ENCODE data around the gene PAPPA. TPM values are rescaled to one million over a fixed set of nuclear protein-coding genes. Genes with fewer than 3 reads are reported as not detected.

Gene PAPPA
- total RNA-seq, 1 experiment from 2014 or later = 0.17 TPM

- H4K5ac ChIP-seq (ENCODE audit: insufficient read length, low read depth, low read length) = no peak overlapping the region
- TF ChIP-seq CTCF (conservative IDR thresholded peaks at IDR 0.05) = no peak
- no peaks in the 10 kb centered on the region for H3K4me1 ChIP-seq (ENCODE audit: insufficient read depth, low read length)
- H3K4ac ChIP-seq (ENCODE audit: low read depth, low read length) = no peak overlapping the region
- H3K4me3 Mint-ChIP-seq = no peak overlapping the region
- peaks cover 4% of the 10 kb centered on the region for H3K27me3 Mint-ChIP-seq (ENCODE audit: low read depth)
- no peak overlapping the region for H2AK5ac ChIP-seq (ENCODE audit: insufficient read length, low read length)
- H3K18ac ChIP-seq (ENCODE audit: insufficient read length, low read depth, low read length) = no peak overlapping the region
- no peak overlapping the region for H2BK5ac ChIP-seq (ENCODE audit: insufficient read length, low read length)
- H3K14ac ChIP-seq (ENCODE audit: insufficient read depth, low read length) = no peak overlapping the region
- no peak overlapping the region for H3K27ac ChIP-seq (ENCODE audit: insufficient read length, low read depth, low read length)
- H3K23me2 ChIP-seq (ENCODE audit: insufficient read length, low read depth, low read length, poor library complexity, severe bottlenecking) = no peaks in the 10 kb centered on the region
- no peaks in the 10 kb centered on the region for H3K36me3 Mint-ChIP-seq (ENCODE audit: insufficient read depth in 1 of 3, low read depth in 3 of 3)
- no peak overlapping the region for H2AFZ ChIP-seq (ENCODE audit: low read length)
- H3K79me1 ChIP-seq (ENCODE audit: insufficient read depth, low read depth, low read length, poor library complexity, severe bottlenecking) = no peaks in the 10 kb centered on the region
- no peak overlapping the region for H3K27ac Mint-ChIP-seq
- H4K20me1 ChIP-seq (ENCODE audit: control insufficient read depth, insufficient read depth, insufficient read length) = no peaks in the 10 kb centered on the region
- no peak overlapping the region for H3K23ac ChIP-seq (ENCODE audit: insufficient read length, low read depth, low read length)
- no peak overlapping the region for H4K91ac ChIP-seq (ENCODE audit: insufficient read length, low read depth, low read length)
- no peaks in the 10 kb centered on the region for H3K9me3 Mint-ChIP-seq
- H3K79me2 ChIP-seq (ENCODE audit: insufficient read depth, low read length) = no peaks in the 10 kb centered on the region
- no peaks in the 10 kb centered on the region for H3K27me3 ChIP-seq (ENCODE audit: insufficient read depth, low read length)
- no peak overlapping the region for H3K4me2 ChIP-seq (ENCODE audit: insufficient read depth, insufficient read length, low read length)
- no peak overlapping the region for H3K56ac ChIP-seq (ENCODE audit: insufficient read length, low read depth, low read length)
- H3K9ac ChIP-seq (ENCODE audit: extremely low read depth, insufficient read length, low read length) = no peak overlapping the region
- H2BK15ac ChIP-seq (ENCODE audit: low read depth, low read length) = no peak overlapping the region
- H2BK12ac ChIP-seq (ENCODE audit: insufficient read length, low read depth, low read length) = no peak overlapping the region
- no peak overlapping the region for H2BK20ac ChIP-seq (ENCODE audit: low read depth, low read length, poor library complexity, severe bottlenecking)
- no peak overlapping the region for H2BK120ac ChIP-seq (ENCODE audit: low read depth, low read length, poor library complexity, severe bottlenecking)
- no CpG with 5 or more reads among the region's 5 CpGs for WGBS (ENCODE audit: extremely low coverage, insufficient read length, low lambda C conversion rate)
- no peak for DNase-seq
- no peak overlapping the region for H4K8ac ChIP-seq (replicated peaks; ENCODE audit: insufficient read length, low read depth, low read length)
- H3K9me3 ChIP-seq (ENCODE audit: control insufficient read depth, low read depth, low read length) = no peaks in the 10 kb centered on the region
- H3T11ph ChIP-seq (ENCODE audit: low read length) = no peak overlapping the region
- H3K4me1 Mint-ChIP-seq = no peaks in the 10 kb centered on the region; a peak in 1 of 4 replicates
These were observed 9.6 kb upstream of the PAPPA start for GRCh38 chr9:116144038-116144437.

All from H9 (cell line).